ENCODE measurements around the gene FAM32A.
"Not testable (repeated sequence)": the region's sequence is repeated elsewhere in the genome, so short reads cannot be mapped to it uniquely, and the experiment has no call there.

GRCh38 chr19:16178866-16179265 is 6.3 kb upstream of the FAM32A start:
- TF ChIP-seq, protein P1, sequence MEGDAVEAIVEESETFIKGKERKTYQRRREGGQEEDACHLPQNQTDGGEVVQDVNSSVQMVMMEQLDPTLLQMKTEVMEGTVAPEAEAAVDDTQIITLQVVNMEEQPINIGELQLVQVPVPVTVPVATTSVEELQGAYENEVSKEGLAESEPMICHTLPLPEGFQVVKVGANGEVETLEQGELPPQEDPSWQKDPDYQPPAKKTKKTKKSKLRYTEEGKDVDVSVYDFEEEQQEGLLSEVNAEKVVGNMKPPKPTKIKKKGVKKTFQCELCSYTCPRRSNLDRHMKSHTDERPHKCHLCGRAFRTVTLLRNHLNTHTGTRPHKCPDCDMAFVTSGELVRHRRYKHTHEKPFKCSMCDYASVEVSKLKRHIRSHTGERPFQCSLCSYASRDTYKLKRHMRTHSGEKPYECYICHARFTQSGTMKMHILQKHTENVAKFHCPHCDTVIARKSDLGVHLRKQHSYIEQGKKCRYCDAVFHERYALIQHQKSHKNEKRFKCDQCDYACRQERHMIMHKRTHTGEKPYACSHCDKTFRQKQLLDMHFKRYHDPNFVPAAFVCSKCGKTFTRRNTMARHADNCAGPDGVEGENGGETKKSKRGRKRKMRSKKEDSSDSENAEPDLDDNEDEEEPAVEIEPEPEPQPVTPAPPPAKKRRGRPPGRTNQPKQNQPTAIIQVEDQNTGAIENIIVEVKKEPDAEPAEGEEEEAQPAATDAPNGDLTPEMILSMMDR (conservative IDR thresholded peaks at IDR 0.05), result not testable (repeated sequence)
- TF ChIP-seq ZFX (IDR thresholded peaks at IDR 0.05), result not testable (repeated sequence)
